BLaER1 (cell line): Measurements from ENCODE around the gene RGSL1.

Experiments used
- H3K27ac ChIP-seq: shearing (Covaris generic); formaldehyde crosslinking; 2 replicates; pipeline ENCODE4 v1.8.1; 2022
- H3K27me3 ChIP-seq: shearing (Covaris generic); formaldehyde crosslinking; 2 replicates; pipeline ENCODE4 v1.8.1; 2022
- H3K36me3 ChIP-seq: shearing (Covaris generic); formaldehyde crosslinking; 2 replicates; pipeline ENCODE4 v1.8.1; 2022
- H3K4me1 ChIP-seq: shearing (Covaris generic); formaldehyde crosslinking; 2 replicates; pipeline ENCODE4 v1.8.1; 2022
- H3K4me2 ChIP-seq: shearing (Covaris generic); formaldehyde crosslinking; 2 replicates; pipeline ENCODE4 v1.8.1; 2022
- H3K4me3 ChIP-seq: shearing (Covaris generic); formaldehyde crosslinking; 2 replicates; pipeline ENCODE4 v1.8.1; 2022
- H3K9ac ChIP-seq: shearing (Covaris generic); formaldehyde crosslinking; 2 replicates; pipeline ENCODE4 v1.8.1; 2022
- H3K9me3 ChIP-seq: shearing (Covaris generic); formaldehyde crosslinking; 2 replicates; pipeline ENCODE4 v1.8.1; 2022
- H4K20me1 ChIP-seq: shearing (Covaris generic); formaldehyde crosslinking; 2 replicates; pipeline ENCODE4 v1.8.1; 2022
- Cebpa-rat ChIP-seq: shearing (Covaris generic); IDR thresholded peaks from 2 replicates; pipeline ENCODE4 v1.8.1; 2022

RGSL1 gene

GRCh38 chr1:182413969-182414368, 36.0 kb upstream of the RGSL1 start:
- Histone ChIP-seq H3K27me3 (no peaks in the 10 kb centered on the region), H3K9ac (no peak overlapping the region), H3K9me3 (no peaks in the 10 kb centered on the region), H3K27ac (no peak overlapping the region), H3K4me3 (no peak overlapping the region), H4K20me1 (no peaks in the 10 kb centered on the region), H3K36me3 (no peaks in the 10 kb centered on the region), H3K4me2 (no peak overlapping the region), H3K4me1 (no peaks in the 10 kb centered on the region; the same call in 1 of the 2 replicates)
- TF ChIP-seq Cebpa-rat, result no peak

GRCh38 chr1:182415789-182416188, 34.2 kb upstream of the RGSL1 start:
- H3K27ac ChIP-seq, result no peak overlapping the region
- H3K36me3 ChIP-seq, result no peaks in the 10 kb centered on the region
- H3K4me3 ChIP-seq, result no peak overlapping the region
- no peaks in the 10 kb centered on the region for H4K20me1 ChIP-seq
- H3K9me3 ChIP-seq, result no peaks in the 10 kb centered on the region
- H3K9ac ChIP-seq, result no peak overlapping the region
- H3K27me3 ChIP-seq, result no peaks in the 10 kb centered on the region
- no peaks in the 10 kb centered on the region for H3K4me1 ChIP-seq
- no peak for TF ChIP-seq Cebpa-rat
- no peak overlapping the region for H3K4me2 ChIP-seq

GRCh38 chr1:182426442-182427430, 23.2 kb upstream of the RGSL1 start:
- no peaks in the 10 kb centered on the region for H3K9me3 ChIP-seq
- H3K4me3 ChIP-seq, result no peak overlapping the region
- no peaks in the 10 kb centered on the region for H4K20me1 ChIP-seq
- H3K27me3 ChIP-seq, result no peaks in the 10 kb centered on the region
- H3K4me1 ChIP-seq, result peaks cover 17% of the 10 kb centered on the region
- no peaks in the 10 kb centered on the region for H3K36me3 ChIP-seq
- H3K9ac ChIP-seq, result no peak overlapping the region
- no peak overlapping the region for H3K4me2 ChIP-seq
- TF ChIP-seq Cebpa-rat, result no peak
- no peak overlapping the region for H3K27ac ChIP-seq

DNA sequence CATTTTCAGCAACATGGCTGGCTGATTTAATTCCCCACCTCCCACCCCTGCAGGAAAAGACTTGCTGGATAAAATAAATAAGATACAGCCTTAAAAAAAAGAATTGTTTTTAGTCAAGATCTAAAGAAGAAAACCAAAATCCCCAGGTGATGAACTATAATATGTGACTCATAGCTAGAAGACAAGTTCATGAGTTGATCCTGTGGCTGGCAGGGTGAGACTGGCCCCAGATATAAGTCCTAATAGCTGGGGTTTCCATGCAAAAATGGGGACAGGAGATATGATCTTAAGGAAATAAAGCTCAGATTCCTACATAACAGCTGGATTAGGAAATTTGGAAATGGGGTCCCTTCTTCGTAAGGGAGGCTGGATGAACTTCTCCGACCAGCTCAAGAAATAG, 21.9 kb upstream of the RGSL1 start:
- Histone ChIP-seq H3K9ac (no peak overlapping the region), H3K4me1 (peaks cover 18% of the 10 kb centered on the region), H3K27me3 (no peaks in the 10 kb centered on the region), H4K20me1 (no peaks in the 10 kb centered on the region), H3K27ac (no peak overlapping the region), H3K4me3 (no peak overlapping the region), H3K9me3 (no peaks in the 10 kb centered on the region), H3K4me2 (no peak overlapping the region), H3K36me3 (no peaks in the 10 kb centered on the region)
- TF ChIP-seq Cebpa-rat, result no peak

DNA sequence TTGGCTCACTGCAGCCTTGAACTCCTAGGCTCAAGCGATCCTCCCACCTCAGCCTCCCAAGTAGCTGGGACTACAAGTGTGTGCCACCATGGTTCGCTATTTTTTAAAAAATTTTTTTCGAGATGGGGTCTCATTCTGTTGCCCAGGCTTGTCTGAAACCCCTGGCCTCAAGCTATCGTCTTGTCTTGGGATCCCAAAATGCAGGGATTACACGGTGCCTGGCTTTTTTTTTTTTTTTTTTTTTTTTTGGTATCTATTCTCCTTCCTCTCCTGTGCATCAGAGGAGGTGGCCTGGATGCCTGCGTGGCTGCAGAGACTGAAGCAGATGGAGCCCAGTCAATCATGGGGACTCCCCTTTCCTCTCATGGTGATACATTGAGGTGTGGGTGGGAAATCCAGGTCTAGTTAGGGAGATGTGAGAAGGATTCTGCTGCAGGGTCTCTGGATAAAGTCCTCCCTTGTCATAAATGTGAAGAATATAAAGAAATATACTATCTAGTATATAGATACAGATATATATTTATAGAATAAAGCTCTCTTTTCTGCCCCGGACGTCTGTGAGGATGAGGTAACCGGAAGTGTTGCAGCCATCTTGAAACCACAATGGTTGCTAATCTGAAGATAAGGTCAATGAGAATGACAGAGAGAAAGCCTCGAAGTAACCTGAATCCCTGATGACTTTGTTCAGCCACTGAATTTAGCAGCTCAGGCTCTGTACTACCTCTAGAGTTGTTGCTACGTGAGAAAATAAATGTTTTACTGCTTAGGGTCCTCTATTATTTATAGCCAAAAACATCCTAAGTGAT, 19.5 kb upstream of the RGSL1 start:
- H3K27ac ChIP-seq, result no peak overlapping the region
- H3K27me3 ChIP-seq, result no peaks in the 10 kb centered on the region
- no peaks in the 10 kb centered on the region for H4K20me1 ChIP-seq
- peak overlapping the region; percentile 67 for H3K4me2 ChIP-seq
- H3K9ac ChIP-seq, result no peak overlapping the region
- H3K36me3 ChIP-seq, result no peaks in the 10 kb centered on the region
- no peak overlapping the region for H3K4me3 ChIP-seq
- peaks cover 25% of the 10 kb centered on the region for H3K4me1 ChIP-seq
- no peak for TF ChIP-seq Cebpa-rat
- no peaks in the 10 kb centered on the region for H3K9me3 ChIP-seq

DNA sequence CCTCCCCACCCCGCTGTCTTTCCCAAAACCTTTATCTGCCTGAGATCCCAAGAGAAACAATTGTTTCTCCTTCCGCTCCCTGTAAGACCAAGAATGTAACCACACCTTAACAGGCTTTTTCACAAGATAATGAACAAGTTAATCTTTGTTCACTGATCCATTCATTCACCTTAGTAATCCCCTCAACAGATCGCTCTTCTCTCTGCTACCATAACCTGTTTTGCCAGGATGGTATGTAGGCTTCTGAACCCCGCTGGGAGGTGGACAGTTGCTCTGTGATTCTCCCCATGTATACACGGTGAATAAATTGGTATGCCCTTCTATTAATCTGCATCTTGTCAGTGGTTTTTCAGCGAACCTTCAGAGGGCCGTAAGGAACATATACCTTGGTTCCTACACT, 18.7 kb upstream of the RGSL1 start:
- H3K4me3 ChIP-seq, result no peak overlapping the region
- H3K27me3 ChIP-seq, result no peaks in the 10 kb centered on the region
- TF ChIP-seq Cebpa-rat, result no peak
- peaks cover 25% of the 10 kb centered on the region for H3K4me1 ChIP-seq
- H3K9ac ChIP-seq, result no peak overlapping the region
- H4K20me1 ChIP-seq, result no peaks in the 10 kb centered on the region
- H3K9me3 ChIP-seq, result no peaks in the 10 kb centered on the region
- peak overlapping the region; percentile 67 for H3K4me2 ChIP-seq
- no peak overlapping the region for H3K27ac ChIP-seq
- H3K36me3 ChIP-seq, result no peaks in the 10 kb centered on the region

- Histone ChIP-seq H3K9ac (no peak overlapping the region), H4K20me1 (no peaks in the 10 kb centered on the region), H3K27ac (no peak overlapping the region), H3K4me3 (no peak overlapping the region), H3K36me3 (no peaks in the 10 kb centered on the region), H3K27me3 (no peaks in the 10 kb centered on the region), H3K4me2 (no peak overlapping the region), H3K9me3 (peaks cover 8% of the 10 kb centered on the region; the same call in 1 of the 2 replicates), H3K4me1 (peaks cover 25% of the 10 kb centered on the region)
- TF ChIP-seq Cebpa-rat, result no peak
These were observed 16.4 kb upstream of the RGSL1 start for GRCh38 chr1:182433580-182433979.

DNA sequence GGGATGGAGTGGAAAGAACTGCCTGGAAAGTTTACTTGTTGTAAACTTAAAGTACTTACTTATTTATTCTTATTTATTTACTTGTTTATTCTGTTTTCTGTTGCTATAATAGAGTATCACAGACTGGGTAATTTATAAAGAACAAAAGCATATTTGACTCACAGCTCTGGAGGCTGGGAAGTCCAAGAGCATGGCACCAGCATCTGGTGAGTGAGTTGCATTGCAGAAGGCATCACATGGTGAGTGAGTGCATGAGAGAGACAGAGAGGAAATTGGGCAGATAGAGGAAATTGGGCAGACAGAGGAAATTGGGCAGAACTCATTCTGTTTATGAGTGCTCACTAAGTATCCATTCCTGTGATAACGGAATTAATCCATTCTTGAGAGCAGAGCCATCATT, 11.6 kb upstream of the RGSL1 start:
- Histone ChIP-seq H3K36me3 (no peaks in the 10 kb centered on the region), H4K20me1 (no peaks in the 10 kb centered on the region), H3K27me3 (no peaks in the 10 kb centered on the region), H3K9ac (no peak overlapping the region), H3K27ac (no peak overlapping the region), H3K4me3 (no peak overlapping the region), H3K4me2 (no peak overlapping the region), H3K9me3 (peaks cover 23% of the 10 kb centered on the region; the same call in 1 of the 2 replicates), H3K4me1 (peaks cover 24% of the 10 kb centered on the region)
- no peak for TF ChIP-seq Cebpa-rat

DNA sequence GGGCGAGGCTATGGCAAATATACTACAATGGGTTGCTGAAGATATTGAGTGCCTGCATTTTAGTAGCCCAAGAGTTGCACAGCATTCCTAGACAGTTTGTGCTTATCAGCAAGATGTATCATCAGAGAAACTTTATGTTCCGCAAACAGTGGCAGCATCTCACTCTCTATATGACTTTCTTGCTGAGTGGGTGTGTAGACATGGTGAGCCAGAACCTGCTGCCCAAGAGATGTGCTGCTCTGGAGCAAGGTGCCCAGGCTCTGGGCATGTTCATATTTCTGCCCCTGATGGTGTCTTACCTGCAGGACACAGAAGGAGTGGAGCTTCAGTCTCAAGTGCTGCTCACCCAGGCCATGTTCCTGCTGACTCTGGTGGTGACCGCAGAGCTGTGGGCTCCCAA, 8.2 kb upstream of the RGSL1 start:
- no peak for TF ChIP-seq Cebpa-rat
- peak overlapping the region; percentile 58 for H3K4me2 ChIP-seq
- no peaks in the 10 kb centered on the region for H3K27me3 ChIP-seq
- no peak overlapping the region for H3K9ac ChIP-seq
- no peak overlapping the region for H3K27ac ChIP-seq
- peaks cover 23% of the 10 kb centered on the region; the same call in 1 of the 2 replicates for H3K9me3 ChIP-seq
- H3K4me3 ChIP-seq, result no peak overlapping the region
- H3K4me1 ChIP-seq, result peaks cover 40% of the 10 kb centered on the region
- H3K36me3 ChIP-seq, result no peaks in the 10 kb centered on the region
- no peaks in the 10 kb centered on the region for H4K20me1 ChIP-seq

DNA sequence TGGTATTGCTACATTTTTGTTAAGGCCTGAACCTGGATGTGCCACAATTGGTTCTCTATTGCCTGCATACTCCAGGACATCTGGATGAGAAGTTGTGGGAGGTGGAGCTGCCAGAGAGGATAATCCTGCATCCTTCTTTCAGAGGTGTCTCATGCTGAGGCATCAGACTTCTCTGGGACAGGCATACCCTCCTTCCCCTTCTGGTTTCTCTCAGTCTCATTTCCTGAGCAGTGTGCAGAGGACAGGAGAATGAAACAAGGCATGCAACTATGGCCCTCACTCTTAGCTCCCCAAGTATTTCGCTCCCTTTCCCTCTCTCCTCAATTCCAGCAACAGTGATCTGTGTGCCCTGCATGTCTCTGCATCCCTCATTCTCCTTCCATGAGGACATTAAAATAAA, 7.6 kb upstream of the RGSL1 start:
- Histone ChIP-seq H3K9me3 (peaks cover 23% of the 10 kb centered on the region; the same call in 1 of the 2 replicates), H3K27me3 (no peaks in the 10 kb centered on the region), H3K4me1 (peaks cover 40% of the 10 kb centered on the region), H3K9ac (no peak overlapping the region), H3K4me2 (no peak overlapping the region), H3K36me3 (no peaks in the 10 kb centered on the region), H3K27ac (no peak overlapping the region), H3K4me3 (no peak overlapping the region), H4K20me1 (no peaks in the 10 kb centered on the region)
- TF ChIP-seq Cebpa-rat, result no peak
